Stimulated activated CD8-positive, alpha-beta memory T cell treated with anti-CD3 and anti-CD28 coated beads, Interleukin-12 subunit alpha, Interleukin-12 subunit beta, amount 100 ng/mL, for 24 hours (primary cell): ENCODE measurements around the gene IMP3.

Source experiments
- DNase-seq: peaks from one replicate; pipeline ENCODE4 v3.0.0-alpha.2; 2020; ENCODE audit errors: extremely low read depth

Gene IMP3

DNA sequence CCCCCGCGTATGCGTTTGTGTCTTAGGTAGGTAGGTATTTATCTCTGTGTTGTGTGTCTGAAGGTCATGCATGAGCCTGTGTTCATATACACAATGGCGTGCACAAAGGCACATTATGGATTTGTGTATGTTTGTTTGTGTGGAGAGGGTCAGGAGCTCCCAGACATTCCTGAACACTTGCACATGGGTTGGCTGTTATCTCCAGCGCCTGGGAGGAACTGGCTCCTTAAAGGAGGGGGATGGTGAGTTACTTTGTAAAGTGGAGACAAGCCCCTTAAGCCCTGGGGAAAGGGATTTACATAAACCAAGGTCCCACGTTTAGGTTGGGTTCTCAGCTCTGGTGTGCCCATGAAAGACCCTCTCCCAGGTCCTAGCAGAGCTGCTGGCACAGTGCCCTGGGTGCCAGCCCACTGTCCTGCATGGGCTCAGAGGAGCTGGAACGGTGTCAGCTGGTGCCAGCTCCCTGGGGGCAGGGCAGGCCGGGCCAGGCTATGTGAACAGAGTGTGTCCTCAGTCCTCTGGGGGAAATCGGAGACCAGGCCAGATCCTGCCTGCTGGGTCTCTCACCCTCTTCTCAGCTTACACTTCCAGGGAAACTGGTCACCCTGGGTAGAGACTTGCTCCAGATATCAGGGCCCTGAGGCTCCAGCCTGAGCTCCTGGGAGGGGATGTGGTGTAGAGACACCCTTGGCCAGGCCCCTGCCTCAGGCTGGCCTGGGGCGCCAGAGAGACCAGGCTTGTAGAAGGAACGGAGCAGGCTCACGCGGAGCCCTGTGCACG is 32.8 kb upstream of the IMP3 start:
- DNase-seq, result no peak

DNA sequence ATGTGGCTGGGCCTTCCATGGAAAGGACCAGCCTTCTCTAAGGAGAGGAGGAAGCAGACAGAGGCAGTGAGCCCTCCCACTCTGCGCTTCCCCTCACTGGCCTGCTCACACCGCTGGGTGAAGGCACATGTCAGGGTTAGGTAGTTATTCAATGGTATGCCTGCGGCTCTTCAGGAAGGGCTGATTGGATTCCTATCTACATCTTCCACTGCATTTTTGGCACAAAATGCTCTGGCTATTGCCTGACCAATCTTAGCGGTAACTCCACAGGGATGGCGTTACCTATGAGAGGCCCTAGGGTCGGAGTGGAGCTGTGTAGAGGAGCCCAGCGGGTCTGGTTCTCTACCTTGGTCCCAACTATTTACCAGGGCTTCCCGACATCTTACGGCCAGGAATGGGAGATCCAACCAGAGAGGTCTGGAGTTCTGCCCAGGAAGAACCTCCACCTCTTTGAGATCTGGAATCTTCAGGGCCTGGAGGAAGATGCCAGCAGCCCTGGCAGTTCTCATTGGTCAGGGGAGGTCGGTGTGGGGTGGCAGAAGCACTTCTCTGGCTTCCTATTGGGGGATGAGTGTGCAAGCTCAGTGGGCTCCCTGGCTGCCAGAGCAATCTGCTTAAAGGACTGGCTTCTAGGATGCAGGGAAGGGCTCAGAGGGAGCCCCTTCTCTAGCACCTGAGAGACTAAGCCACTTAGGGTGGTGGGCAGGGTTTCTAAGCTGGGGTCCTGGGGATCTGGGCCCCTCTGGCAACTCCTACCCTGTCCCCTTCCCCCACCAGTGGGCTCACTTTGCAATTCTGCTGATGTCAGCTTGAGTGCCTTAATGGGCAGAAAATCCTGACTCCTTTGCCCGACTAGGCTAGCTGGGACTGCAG is 31.9 kb upstream of the IMP3 start:
- no peak for DNase-seq

DNA sequence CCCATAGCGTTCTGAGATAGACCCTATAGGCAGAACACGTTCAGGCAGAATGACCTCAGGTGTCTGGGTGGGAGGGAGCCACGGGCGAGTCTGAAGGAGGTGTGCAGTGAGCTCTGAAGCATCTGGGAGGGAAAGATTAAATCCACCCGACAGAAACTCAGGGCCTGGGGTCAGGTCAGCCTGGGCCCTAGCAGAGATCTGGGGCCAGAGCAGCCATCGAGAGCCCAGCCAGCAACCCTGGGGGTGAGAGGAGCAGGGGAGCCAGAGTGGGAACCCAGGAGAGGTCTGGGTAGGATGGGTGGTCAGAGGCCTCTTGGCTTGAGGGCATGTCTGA is 29.8 kb upstream of the IMP3 start:
- no peak for DNase-seq

DNA sequence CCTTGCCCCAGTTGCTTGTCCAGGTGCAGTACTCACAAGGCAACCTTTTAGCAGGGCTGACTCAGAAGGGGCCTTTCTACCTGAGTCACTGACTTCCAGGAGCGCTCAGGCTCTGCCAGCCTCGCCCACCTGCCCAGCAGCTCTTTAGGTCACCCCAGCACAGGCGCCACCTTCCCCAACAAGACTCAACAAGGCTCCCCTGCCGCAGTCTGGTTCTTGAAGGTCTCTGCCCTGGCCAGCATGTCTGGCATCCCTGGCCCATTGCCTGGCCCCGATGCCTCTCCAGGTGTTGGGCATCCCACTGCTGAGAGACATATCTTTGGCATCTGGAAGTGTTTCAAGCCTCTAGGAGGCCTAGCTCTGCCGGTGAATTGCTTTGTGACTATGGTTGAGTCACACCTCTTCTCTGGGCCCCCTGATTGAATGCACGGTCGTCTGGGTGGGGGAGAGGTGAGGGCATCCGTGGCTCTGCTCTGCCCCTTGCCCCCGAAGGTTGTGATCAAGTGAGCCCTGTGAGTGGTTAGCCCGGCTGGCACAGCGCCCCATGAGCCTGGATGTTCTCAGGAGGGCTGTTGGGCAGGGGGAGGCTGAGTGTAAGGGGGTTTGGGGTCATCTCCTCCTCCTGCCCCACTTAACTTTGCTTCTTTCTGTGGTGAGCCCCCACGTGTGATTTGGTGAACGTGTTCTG is 29.3 kb upstream of the IMP3 start:
- DNase-seq, result no peak

DNA sequence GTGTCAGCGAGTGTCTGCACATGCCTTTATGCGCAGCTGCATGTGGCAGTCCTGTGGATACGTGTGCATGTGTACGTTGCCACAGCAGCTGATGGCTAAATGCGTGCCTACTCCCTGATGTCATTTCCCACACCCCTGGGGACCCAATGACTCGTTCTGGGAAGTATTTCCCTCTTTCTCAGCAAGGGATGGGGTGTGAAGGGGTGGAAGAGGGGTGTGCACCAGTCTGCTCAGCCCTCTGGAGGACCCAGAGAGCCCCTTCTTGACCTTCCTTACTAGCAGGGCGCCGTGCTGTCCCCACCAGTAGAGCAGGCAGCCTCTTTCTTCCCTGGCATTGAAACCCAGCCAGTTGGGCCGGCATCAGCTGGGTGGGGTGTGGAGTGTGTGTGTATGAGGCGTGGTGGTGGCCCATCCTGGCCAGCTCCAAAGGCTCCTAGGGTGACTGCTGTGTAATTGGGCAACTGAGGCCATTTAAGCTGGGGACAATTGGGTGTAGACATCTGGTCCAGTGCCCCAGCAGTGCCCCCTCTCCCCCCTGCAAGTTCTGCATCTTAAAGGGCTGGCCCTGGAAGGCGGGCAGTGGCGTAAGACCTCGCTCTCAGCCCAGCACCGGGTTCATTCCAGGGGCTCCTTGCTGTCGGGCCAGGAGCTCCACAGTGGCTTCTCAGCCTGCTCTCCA is 26.9 kb upstream of the IMP3 start:
- no peak for DNase-seq

DNA sequence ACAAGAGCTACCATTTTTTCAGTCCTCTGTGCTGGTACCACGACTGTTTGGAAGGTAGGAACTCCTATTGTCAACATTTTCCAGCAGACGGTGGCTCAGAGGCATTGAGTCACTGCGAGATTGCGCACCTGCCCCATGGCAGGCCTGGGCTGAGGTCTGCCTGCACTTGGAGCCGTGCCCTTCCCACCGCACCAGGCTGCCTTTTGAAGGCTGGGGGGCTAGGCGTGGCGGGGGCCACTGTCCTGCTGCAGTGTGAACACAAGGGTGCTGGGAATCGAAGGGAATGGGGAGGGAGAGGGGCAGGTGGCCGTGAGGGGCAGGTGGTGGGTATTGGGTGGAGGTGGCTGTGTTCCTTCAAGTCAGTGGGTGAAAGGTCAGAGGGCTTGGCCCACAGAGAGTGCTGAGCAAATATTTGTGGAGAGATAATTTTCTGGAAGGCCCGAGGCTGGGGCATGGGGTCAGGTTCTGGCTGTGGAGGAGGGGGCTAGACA is 24.0 kb upstream of the IMP3 start:
- no peak for DNase-seq

DNA sequence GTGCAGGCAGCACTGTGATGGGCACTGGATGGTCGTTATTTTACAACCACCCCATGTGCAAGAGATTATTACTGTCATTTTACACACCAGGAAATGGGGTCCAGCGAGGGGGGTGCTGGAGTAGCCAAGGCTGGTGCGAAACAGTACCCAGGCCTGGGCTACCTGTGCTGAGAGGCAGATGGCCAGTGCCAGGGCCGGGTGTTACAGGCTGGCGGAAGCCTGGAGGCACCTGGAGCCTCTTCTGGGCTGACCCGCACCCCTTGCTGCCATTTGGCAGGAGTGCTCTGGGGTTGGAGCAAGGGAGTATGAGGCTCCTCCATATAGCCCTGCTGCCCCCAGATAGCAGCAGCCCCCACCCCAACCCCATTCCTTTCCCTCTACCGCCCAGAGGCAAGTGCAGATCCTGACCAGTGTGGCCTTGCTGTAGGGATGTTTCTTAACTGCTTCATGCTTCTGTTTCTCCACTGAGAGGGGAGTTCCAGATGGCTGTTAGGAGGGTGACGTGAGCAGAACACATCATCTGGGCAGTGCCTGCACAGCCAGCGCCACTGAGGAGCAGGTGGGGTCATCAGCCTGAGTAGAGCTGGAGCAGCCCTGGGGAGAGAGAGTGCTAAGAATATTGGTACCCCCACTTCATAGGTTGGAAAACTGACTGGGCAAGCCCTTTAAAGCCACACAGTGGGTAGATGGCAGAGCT is 22.9 kb upstream of the IMP3 start:
- no peak for DNase-seq

DNA sequence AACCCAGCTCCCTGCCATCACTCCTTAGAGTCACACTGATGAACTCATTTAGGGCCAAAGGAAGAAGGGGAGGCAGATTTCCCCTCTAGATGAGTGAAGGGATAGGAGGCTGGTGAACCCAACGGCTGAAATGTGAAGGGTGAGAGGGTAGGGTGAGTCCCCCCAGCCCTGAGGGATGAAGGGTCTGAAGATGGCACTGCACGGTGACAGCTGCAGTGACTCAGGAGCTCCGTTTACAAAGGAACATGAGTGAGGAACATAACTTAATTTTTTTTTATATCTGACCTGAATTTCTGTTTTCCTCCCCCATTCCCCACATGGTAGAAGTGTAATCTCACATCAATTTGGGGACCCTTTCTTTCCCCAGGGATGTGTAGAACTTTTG is 21.7 kb upstream of the IMP3 start:
- no peak for DNase-seq

DNA sequence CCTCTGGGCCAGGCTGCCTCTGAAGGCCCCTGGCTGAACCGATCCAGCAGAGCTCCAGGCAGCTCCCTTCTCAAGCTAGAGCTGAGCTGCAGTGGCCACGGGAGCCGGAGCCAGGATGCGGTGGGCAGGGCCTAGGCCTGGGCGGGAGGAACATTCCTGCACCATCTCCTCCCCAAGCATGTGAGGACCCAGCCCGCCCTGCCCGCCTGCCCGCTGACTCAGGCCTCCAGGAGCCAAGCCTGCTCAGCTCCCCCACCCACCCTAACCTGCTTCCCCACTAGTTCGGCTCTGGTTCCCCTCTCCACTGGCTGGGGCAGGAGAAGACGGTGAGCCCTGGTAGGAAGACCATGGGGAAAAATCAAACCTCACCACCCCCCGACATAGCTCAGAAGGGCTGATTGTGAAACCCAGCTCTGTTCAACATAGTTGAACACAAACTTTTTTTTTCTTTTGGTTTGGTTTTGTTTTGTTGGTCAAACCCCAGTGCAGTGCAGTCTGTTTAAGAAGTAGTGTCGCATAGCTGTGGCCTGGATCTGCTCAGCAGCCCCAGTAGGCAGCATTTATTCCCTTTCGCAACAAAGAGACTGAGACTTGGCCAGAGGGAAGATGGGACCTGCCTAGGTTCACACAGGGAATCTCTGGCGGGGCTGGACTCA is 21.2 kb upstream of the IMP3 start:
- DNase-seq, result no peak

DNA sequence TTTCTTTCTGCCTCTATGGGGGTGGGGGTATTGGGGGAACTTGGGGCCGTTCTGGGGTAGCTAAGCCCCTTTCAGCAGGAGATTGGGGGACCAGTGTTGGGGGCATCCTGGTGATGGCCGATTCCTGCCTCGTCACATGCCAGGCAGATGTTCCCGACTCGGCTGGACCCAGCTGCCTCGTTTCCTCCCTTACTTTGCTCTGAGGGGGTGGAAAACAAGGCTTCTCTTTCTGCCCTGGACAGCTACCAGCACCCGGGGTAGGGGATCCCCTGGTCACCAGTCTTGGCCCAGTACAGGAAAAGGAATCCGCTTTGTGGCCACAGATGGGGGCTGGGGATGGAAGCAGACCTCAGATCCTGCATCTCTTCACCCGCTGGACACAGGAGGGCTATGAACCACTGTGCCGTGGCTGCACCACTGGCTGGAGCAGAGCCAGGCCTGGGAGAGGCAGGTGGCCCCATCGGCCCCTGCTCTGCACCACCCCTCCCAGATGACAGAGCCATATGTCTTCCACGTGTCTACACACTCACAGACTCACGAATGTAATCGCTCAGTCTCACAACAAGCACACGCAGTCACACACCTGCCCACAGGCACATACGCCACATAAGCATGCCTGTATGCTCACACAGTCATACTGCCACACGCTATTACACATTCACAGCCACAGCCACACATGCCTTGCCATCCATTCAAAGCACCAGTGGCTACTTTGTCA is 20.1 kb upstream of the IMP3 start:
- no peak for DNase-seq

DNA sequence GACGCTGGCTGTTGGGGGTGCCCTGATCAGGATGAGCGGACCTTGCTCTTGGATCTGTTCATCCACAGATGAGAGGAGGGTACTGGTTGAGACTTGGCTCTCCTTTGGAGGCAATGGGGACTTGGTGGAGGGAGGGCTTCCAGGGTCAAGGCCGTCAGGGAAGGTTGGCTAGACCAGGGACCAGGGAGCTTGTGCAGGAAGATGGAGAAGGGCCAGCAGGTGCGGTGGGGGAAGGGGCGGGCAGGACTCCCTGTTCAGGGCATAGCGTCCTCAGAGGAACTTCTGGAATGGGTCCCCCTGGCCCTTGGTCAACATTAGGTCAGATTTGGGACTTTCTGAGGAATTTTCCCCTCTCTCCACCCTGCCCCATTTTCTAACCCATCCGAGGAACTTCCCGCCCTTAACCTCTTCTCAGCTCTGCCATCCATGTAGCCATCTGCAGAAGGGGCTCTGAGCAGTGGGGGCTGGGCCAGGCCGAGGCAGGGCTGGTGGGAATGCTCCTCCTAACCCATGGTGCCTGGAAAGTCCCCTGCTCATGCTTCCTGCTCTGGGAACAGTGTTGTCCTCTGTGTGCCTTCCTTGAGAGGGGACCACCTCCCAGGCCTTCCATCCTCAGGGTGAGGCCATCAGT is 19.2 kb upstream of the IMP3 start:
- no peak for DNase-seq

DNA sequence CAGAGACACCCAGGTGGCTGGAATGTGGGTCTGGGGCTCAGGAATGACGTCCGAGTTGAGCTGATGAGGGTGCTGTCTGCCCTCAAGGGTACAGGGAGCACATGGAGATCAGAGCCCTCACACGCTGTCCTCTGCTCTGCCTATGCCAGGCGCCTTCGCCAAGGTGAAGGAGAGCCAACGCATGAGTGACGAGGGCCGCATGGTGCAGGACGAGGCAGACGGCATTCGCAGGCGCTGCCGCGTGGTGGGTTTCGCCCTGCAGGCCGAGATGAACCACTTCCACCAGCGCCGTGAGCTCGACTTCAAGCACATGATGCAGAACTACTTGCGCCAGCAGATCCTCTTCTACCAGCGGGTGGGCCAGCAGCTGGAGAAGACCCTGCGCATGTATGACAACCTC is 16.8 kb upstream of the IMP3 start:
- DNase-seq, result no peak

DNA sequence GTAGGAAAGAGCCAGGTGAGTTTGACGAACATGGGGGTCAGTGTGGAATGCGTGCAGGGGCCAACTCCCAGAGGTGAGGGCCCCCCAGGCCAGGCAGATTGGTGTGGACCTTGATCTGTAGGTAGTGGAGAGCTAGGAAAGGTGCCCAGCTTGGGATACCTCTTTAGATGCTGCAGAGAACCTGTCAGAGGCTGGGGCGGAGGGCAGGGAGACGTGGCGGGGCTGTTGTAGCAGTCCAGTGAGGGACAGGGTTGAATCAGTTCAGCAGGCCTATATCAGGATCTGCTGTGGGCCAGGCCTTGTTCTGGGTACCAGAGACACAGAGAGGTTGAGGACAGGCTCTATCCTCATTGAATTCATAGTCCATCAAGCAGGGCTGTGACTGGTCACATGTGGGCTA is 16.3 kb upstream of the IMP3 start:
- no peak for DNase-seq

DNA sequence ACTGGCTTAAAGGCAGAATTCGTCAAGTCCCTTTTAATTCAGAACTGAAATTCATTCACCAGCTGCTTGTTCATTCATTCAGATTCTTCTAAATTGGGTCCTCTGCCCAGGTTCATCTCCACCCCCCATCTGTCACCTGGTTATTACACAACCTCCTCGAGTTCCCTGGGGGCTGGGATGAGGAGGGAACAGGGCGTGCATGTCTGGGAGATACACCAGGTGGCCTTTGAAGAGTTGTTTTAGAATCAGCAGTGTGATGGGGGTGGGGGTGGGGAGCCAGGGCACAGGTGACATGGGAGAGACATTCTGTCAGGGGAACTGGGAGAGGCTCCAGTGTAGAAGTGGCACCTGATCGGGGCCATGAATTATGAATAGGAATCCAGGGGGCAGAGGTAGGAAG is 15.9 kb upstream of the IMP3 start:
- no peak for DNase-seq

DNA sequence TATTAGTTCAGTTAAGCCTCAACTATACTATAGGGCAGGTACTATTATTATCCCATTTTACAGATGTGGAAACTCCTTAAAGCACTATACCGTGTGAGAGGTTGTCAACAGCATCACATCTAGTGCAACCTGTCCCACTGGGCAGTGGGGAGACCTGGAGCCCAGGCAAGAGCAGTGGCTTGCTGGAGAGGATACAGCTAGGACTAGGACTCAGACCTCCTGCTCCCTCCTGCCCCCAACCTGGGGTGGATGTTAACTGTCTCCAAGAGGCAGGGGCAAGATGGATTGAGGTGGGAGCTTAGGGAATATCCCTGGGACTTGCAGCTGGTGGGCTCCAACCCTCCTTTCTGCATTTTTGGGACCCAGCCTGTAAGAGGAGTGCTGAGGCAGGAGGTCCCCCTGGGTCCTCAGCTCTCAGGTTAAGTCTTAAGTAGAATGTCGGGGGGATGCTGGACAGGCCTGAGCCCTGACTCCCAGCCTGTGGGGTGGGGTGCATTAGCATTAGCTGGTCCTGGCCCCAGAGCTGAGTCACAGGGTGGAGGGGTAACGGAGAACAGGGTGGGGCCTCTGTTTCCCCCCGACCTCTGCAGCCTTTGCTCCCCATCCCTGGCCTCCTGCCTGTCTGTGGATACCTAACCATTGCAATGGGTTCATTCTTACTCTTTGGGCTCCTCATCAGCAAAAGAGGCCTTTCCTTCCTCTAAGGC is 14.3 kb upstream of the IMP3 start:
- DNase-seq, result no peak

DNA sequence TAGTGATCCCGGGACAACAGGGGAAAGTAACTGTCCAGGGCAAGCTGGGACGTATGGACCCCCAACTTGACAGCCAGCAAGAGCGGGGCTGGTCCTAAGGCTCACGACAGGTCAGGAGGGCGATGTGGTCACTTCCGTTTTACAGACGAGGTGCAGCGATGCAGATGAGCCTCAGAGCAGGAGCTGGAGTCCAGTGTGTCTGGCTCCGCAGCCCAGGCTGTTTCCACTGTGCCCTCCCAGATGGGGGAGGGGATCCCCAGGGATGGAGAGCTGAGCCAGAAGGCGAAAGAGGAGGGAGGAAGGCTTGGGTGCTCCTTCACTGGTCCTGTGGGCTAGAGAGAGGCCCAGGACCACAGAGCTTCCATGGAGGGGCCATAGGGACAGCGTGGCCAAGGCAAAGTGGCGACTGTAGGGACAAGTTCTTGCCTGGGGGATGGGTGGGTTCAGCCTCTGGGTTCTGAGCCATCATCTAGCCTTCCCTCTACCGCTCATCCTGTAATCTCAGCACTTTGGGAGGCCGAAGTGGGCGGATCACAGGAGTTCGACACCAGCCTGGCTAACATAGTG is 13.4 kb upstream of the IMP3 start:
- no peak for DNase-seq

DNA sequence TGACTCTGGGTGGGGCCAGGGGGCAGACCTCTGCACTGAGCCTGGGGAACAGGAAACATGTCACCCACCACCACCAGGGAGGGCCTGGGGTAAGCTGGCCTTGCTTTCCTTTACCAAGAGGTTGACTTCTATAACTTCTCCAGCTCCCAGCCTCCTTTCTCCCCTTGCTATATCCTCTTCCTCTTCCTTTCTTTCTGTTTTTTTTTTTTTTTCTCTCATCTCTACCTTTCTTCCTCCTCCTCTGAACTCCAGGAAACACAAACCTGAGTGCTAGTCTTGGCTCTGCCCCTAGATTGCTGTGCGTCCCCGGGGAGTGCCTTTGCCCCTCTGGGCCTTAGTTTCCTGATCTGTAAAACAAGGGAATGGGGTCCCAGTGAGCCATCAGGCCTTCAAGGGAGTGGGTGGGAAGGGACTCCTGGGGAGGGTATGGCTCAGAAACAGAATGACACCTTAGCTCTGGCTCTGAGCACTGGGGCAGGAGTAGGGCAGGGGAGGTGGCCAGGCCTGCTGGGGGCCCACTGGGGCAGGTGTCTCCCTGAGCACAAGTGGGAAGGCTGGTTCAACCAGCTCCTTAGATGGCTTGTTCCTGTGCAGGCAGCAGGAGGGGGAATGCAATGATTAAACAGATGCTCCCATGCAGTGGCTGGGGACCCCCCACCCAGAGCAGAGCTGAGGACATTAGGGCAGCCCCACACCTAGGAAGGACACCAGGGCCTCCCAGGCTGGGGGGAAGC is 12.0 kb upstream of the IMP3 start:
- no peak for DNase-seq
